COLO829 (cell line): ENCODE data around the gene BZW2.

Source experiments
- DNase-seq: peaks from one replicate; pipeline ENCODE4 v3.0.0; 2012; ENCODE audit warnings: low spot score

The BZW2 gene

GRCh38 chr7:16645593-16646471 is at the start of gene BZW2, which contains the start of gene ANKMY2:
Gene BZW2, plus strand, starts transcription at chr7:16646181. Its CDS starts 19,263 bp downstream, at chr7:16665444.
Gene ANKMY2, minus strand, starts transcription at chr7:16645754. Its CDS starts 181 bp downstream, at chr7:16645573.
- DNase-seq = peak; percentile 98

- no peak for DNase-seq
Measured at GRCh38 chr7:16598015-16598414, 48.0 kb upstream of the BZW2 start.

- DNase-seq = no peak
Measured at GRCh38 chr7:16599860-16600259, 46.1 kb upstream of the BZW2 start.

DNA sequence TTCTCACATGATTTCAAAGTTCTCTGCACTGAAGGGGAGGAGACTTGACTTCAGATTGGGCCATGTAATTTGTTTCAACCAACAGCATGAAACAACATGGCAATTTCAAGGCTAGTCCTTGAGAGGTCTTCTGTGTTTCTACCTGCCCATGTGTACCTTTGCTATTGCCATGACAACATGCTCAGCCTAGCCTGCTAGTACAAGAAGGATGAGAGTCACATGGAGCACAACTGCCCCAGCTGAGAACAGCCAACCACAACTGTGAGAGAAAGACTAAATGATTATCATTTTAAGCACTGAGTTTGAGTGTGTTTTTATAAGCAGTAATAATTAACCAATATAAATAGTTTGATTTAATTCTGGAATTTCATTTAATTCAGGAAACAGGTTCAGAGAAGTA is 42.3 kb upstream of the BZW2 start:
- DNase-seq = no peak

DNA sequence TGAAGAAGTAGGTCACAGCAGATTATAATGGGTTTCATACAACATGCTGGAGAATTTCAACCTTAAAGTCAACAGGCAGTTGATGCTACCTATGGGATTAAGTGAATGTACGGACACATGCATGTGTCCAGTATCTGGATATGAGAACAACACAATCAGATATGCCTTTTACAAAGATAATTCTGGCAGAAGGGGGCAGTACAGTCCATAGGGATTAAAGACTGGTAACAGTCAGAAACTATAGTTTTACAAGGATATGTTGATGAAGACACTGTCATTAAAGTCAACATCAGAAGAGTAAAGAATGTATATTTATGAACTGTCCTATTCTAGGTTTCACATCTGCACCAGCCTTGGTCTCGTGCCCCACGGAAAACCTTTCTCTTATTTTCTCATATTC is 41.9 kb upstream of the BZW2 start:
- DNase-seq = no peak

DNA sequence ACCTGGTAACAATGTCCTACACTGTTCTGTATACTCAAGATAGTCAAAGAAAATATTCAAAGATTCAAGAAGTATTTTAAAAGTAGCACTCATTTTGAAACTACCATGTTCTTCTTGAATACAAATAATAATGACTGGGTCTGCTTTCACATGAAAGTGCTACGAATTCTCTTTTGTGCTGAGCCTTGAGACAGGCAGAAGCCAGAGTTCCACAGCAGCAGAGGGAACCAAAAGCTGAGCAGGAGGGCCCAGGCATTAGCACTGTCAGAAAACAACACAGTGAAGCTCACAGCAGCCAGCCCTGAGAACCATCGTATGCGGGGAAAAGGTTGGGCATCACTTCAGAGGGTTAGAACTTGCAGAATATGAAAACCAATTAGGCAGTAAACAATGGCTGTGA is 39.3 kb upstream of the BZW2 start:
- DNase-seq = no peak

DNA sequence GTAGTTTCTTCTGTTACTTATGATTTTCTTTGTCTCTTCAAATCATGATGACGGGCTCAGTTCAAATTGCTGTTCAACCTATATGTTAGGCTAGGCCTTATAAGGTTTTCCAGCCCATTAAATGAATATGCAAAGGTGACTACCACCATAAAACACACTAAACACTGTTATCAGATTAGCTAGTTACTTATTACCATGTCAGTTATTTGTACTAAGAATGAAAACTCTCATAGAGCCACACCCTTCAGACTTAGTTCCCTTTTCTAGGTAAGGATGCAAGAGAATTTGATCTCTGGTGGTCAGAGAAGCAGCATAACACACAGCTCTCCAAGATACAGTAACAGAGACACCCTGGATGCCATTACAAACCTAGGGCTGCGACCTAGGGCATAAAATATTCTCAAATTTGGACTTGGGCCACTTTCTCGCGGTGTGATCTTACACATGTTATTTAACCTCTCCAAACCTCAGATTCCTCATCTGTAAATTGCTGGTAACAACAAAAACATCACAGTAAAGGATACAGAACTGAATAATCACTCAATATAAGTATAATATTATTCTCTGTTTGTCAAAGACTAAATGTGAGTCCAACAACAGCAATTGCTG is 36.0 kb upstream of the BZW2 start:
- no peak for DNase-seq

GRCh38 chr7:16611711-16612110 is 34.3 kb upstream of the BZW2 start:
- no peak for DNase-seq

- no peak for DNase-seq
Measured at GRCh38 chr7:16615228-16615627, 30.8 kb upstream of the BZW2 start.

- DNase-seq = no peak
Measured at GRCh38 chr7:16616122-16616521, 29.9 kb upstream of the BZW2 start.

- DNase-seq = no peak
Measured at GRCh38 chr7:16616542-16616941, 29.4 kb upstream of the BZW2 start.

- no peak for DNase-seq
Measured at GRCh38 chr7:16619979-16620408, 26.0 kb upstream of the BZW2 start.

DNA sequence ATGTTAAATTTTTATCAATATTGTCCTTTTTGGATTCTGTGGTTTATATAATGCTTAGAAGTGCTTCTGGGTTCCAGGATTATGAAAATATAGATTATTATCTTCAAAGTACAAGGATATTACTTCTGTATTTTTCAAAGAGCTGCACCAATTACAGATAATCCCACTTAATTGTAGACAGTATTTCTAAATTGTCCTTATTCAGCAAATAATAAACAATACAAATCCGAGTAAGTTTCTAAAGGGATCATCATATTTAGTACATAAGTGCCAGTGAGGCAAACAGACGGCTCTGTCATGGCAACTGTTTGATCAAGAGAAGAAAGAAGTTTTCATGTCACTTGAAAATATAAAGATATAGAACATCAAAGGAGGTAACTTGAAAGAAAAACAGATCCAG is 19.6 kb upstream of the BZW2 start:
- DNase-seq = no peak

- no peak for DNase-seq
Measured at GRCh38 chr7:16627236-16627635, 18.7 kb upstream of the BZW2 start.

- DNase-seq = no peak
Measured at GRCh38 chr7:16630654-16631053, 15.3 kb upstream of the BZW2 start.

GRCh38 chr7:16634271-16634738 is 11.7 kb upstream of the BZW2 start:
- no peak for DNase-seq

DNA sequence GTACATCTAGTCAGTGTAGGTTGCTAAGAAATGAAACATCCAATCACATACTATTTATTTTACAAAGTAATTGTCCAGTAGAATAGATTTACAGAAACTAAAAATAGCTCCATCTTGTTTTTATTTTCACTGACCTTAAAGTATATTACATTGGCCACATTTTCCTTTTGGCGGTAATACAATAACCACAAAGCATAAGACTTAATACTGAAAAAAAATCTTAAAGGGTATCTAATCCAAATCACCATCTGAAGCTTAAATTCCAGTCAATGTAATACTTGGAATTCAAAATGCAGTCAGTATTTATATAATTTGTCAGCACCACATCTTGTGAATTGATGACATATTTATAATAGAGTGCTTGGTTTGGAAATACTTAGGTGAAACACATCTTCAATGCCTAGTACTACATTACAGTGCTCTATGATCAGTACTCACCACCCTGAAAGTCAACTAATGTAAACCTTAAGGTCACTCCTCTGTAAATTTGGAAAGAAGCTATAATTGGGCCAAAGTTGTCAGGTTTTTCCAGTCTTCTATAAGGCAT is 9.4 kb upstream of the BZW2 start:
- DNase-seq = no peak

GRCh38 chr7:16637379-16637778 is 8.6 kb upstream of the BZW2 start:
- no peak for DNase-seq

GRCh38 chr7:16638282-16639280 is 7.4 kb upstream of the BZW2 start:
- DNase-seq = no peak

DNA sequence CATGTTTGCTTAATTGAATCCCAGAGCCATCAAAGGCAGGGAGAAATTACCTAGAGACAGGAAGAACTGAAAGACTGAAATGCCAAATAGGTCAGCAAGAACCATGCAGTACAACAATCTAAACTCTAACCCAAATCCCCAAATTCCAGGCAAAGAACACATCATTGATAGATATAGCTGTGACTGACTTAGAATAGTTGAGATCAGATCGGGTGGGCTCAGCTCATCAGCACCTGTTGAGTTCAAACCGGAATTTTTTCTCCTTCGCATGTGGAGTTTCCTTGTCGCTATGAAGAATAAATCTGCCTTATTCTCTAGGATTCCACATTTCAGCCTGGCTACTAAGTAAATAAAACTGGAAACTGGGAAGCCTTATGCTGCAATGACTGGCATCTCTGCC is 1.8 kb upstream of the BZW2 start:
- DNase-seq = no peak

DNA sequence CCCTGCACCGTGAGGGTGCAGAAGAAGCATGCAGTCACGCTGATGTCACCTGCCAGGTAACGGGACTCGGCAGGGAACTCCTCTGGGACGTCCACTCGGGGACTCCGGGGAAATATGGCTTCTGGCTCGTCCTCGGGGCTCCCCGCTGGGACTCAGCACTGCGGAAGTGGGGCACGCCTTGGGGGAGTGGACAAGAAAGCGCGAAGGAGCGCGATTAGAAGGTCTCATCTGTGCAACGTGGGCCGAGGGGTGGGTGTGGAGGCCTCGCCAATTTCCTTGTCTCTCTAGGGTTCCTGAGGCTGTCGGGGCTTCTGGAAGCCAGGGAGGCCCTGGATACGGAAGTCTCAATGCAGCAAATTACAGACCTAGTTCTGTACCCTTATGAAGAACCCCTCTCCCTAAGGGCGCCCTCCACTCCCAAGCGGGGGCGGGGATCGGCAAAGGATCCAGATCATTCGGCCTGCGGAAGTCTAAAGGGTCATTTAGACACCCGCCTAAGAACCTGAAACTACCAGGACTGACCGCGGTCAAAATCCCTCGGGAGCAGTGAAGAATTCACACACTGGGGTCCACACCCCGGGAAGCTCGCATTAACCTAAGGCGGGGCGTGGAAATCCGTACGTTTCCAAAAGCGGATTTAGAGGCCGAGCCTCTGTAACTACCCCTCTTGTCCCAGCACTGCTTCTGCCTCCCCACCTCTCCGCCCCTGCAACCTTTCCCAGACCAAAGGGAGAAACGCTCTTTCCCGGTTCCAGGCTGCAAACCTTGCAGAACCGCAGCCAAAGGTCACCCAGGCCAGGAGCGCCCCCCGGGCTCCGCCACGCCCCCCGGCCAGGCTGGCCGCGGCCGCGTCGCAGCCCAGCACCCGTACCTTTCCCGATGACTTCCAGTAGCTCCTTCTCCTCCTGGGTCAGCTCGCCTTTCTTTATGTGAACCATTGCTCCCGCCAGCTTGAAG is 1.1 kb upstream of the BZW2 start:
- DNase-seq = peak; percentile 20
